Type B pancreatic cell (in vitro differentiated cells): ENCODE results near the gene RTTN. TPM values are rescaled to one million over a fixed set of nuclear protein-coding genes. Genes with fewer than 3 reads are reported as not detected.
A peak's percentile ranks its signal among the peaks of the same experiment; 100 is the strongest.

Source experiments
- DNase-seq: peaks from one replicate; pipeline ENCODE4 v3.0.0; 2021; ENCODE audit warnings: mixed read lengths; ENCODE audit not compliant: unreplicated experiment; ENCODE audit errors: extremely low spot score
- H3K27ac Mint-ChIP-seq: 2 replicates; pipeline ENCODE4 v1.8.0; 2021; ENCODE audit warnings: mild to moderate bottlenecking, mixed read lengths
- H3K27me3 Mint-ChIP-seq: 2 replicates; pipeline ENCODE4 v1.8.0; 2021; ENCODE audit warnings: mixed read lengths
- H3K36me3 Mint-ChIP-seq: 2 replicates; pipeline ENCODE4 v1.8.0; 2021; ENCODE audit warnings: mixed read lengths
- H3K4me1 Mint-ChIP-seq: one replicate; pipeline ENCODE4 v1.8.0; 2021; ENCODE audit warnings: mixed read lengths; ENCODE audit not compliant: unreplicated experiment
- H3K4me3 Mint-ChIP-seq: 2 replicates; pipeline ENCODE4 v1.8.0; 2021; ENCODE audit warnings: mild to moderate bottlenecking, mixed read lengths
- H3K9me3 Mint-ChIP-seq: 2 replicates; pipeline ENCODE4 v1.8.0; 2021; ENCODE audit warnings: mixed read lengths
- CTCF ChIP-seq: fragments of 200-600 bp; sonication (generic); conservative IDR thresholded peaks from 2 replicates; pipeline ENCODE4 v1.5.0; 2021; ENCODE audit warnings: antibody characterized with exemption, mild to moderate bottlenecking
- total RNA-seq: library from RNA; stranded (reverse); gene quantifications from 2 replicates; pipeline ENCODE4 v1.2.1, GENCODE V29; 2021; ENCODE audit warnings: low replicate concordance

RTTN gene
- total RNA-seq, 1 donor from 2014 or later, result 29.3 TPM

- DNase-seq, result no peak
- peak; percentile 91 for TF ChIP-seq CTCF
- Mint-ChIP-seq H3K27ac (no peak overlapping the region), H3K9me3 (no peaks in the 10 kb centered on the region), H3K36me3 (peaks cover 8% of the 10 kb centered on the region), H3K4me3 (no peak overlapping the region), H3K27me3 (no peaks in the 10 kb centered on the region), H3K4me1 (no peaks in the 10 kb centered on the region)
These were observed 9.5 kb downstream of the RTTN start for GRCh38 chr18:70195852-70196434.

GRCh38 chr18:70195014-70195614 lies 10.4 kb downstream of the RTTN start:
- Mint-ChIP-seq H3K4me3 (no peak overlapping the region), H3K27me3 (no peaks in the 10 kb centered on the region), H3K27ac (peak overlapping the region; percentile 30), H3K9me3 (no peaks in the 10 kb centered on the region), H3K36me3 (peaks cover 11% of the 10 kb centered on the region), H3K4me1 (no peaks in the 10 kb centered on the region)
- no peak for DNase-seq
- TF ChIP-seq CTCF, result no peak

GRCh38 chr18:70194227-70194890 lies 11.1 kb downstream of the RTTN start:
- TF ChIP-seq CTCF, result no peak
- H3K27me3 Mint-ChIP-seq, result no peaks in the 10 kb centered on the region
- H3K9me3 Mint-ChIP-seq, result no peaks in the 10 kb centered on the region
- H3K36me3 Mint-ChIP-seq, result peaks cover 11% of the 10 kb centered on the region
- no peaks in the 10 kb centered on the region for H3K4me1 Mint-ChIP-seq
- no peak overlapping the region for H3K4me3 Mint-ChIP-seq
- H3K27ac Mint-ChIP-seq, result no peak overlapping the region
- no peak for DNase-seq

GRCh38 chr18:70190529-70190928 lies 15.0 kb downstream of the RTTN start:
- no peak for DNase-seq
- Mint-ChIP-seq H3K9me3 (peaks cover 6% of the 10 kb centered on the region), H3K36me3 (peaks cover 21% of the 10 kb centered on the region), H3K4me1 (no peaks in the 10 kb centered on the region), H3K4me3 (no peak overlapping the region), H3K27me3 (no peaks in the 10 kb centered on the region), H3K27ac (no peak overlapping the region)
- TF ChIP-seq CTCF, result no peak

- H3K4me3 Mint-ChIP-seq, result no peak overlapping the region
- no peak for DNase-seq
These were observed 17.4 kb downstream of the RTTN start for GRCh38 chr18:70188113-70188512.

More at GRCh38 chr18:70188113-70188512, 17.4 kb downstream of the RTTN start:
- H3K27ac Mint-ChIP-seq, result no peak overlapping the region
- H3K36me3 Mint-ChIP-seq, result peaks cover 25% of the 10 kb centered on the region
- TF ChIP-seq CTCF, result no peak
- H3K27me3 Mint-ChIP-seq, result no peaks in the 10 kb centered on the region
- no peaks in the 10 kb centered on the region for H3K4me1 Mint-ChIP-seq
- peaks cover 6% of the 10 kb centered on the region for H3K9me3 Mint-ChIP-seq
